Ishikawa (cell line): ENCODE data around the gene SEL1L3.

ENCODE experiments used
- CEBPB ChIP-seq: IDR thresholded peaks from 2 replicates; pipeline ENCODE4 v1.6.1; 2012
- CREB1 ChIP-seq: IDR thresholded peaks from 2 replicates; pipeline ENCODE4 v1.6.1; 2012; ENCODE audit warnings: low read depth
- EGR1 ChIP-seq: IDR thresholded peaks from 2 replicates; pipeline ENCODE4 v1.6.1; 2012
- EP300 ChIP-seq: IDR thresholded peaks from 2 replicates; pipeline ENCODE4 v1.6.1; 2012; ENCODE audit warnings: borderline replicate concordance
- FOXM1 ChIP-seq: IDR thresholded peaks from 2 replicates; pipeline ENCODE4 v1.6.1; 2012; ENCODE audit warnings: low read depth, borderline replicate concordance
- NFIC ChIP-seq: IDR thresholded peaks from 2 replicates; pipeline ENCODE4 v1.6.1; 2012
- RAD21 ChIP-seq: IDR thresholded peaks from 2 replicates; pipeline ENCODE4 v1.6.1; 2012; ENCODE audit warnings: low read depth
- REST ChIP-seq: IDR thresholded peaks from 2 replicates; pipeline ENCODE4 v1.6.1; 2012; ENCODE audit warnings: low read depth, mild to moderate bottlenecking
- TAF1 ChIP-seq: IDR thresholded peaks from 2 replicates; pipeline ENCODE4 v1.6.1; 2012; ENCODE audit warnings: low read depth, mild to moderate bottlenecking
- TCF12 ChIP-seq: IDR thresholded peaks from 2 replicates; pipeline ENCODE4 v1.6.1; 2012; ENCODE audit warnings: low read depth
- TEAD4 ChIP-seq: IDR thresholded peaks from 2 replicates; pipeline ENCODE4 v1.6.1; 2012
- USF1 ChIP-seq: IDR thresholded peaks from 2 replicates; pipeline ENCODE4 v1.6.1; 2012
- YY1 ChIP-seq: IDR thresholded peaks from 2 replicates; pipeline ENCODE4 v1.6.1; 2012; ENCODE audit warnings: low read depth
- ZBTB7A ChIP-seq: IDR thresholded peaks from 2 replicates; pipeline ENCODE4 v1.6.1; 2012; ENCODE audit warnings: low read depth
- TF ChIP-seq, protein P1 (sequence below): IDR thresholded peaks from 2 replicates; pipeline ENCODE4 v1.6.1; 2012

The SEL1L3 gene

GRCh38 chr4:25813448-25814106, 49.2 kb downstream of the SEL1L3 start:
- TF ChIP-seq EGR1 (no peak), TCF12 (no peak), YY1 (no peak)

- no peak for TF ChIP-seq TAF1
- TF ChIP-seq FOXM1 = no peak
- TF ChIP-seq TEAD4 = no peak
- no peak for TF ChIP-seq EP300
- no peak for TF ChIP-seq ZBTB7A
Observed at GRCh38 chr4:25811841-25812240, 50.9 kb downstream of the SEL1L3 start.

GRCh38 chr4:25811374-25811690, 51.5 kb downstream of the SEL1L3 start:
- TF ChIP-seq RAD21 (no peak), USF1 (no peak), EP300 (no peak), NFIC (no peak), TAF1 (no peak), CEBPB (no peak), EGR1 (no peak)

GRCh38 chr4:25810461-25811373, 52.1 kb downstream of the SEL1L3 start:
- no peak for TF ChIP-seq TAF1
- no peak for TF ChIP-seq EGR1

GRCh38 chr4:25809996-25810395, 52.8 kb downstream of the SEL1L3 start:
- no peak for TF ChIP-seq RAD21

DNA sequence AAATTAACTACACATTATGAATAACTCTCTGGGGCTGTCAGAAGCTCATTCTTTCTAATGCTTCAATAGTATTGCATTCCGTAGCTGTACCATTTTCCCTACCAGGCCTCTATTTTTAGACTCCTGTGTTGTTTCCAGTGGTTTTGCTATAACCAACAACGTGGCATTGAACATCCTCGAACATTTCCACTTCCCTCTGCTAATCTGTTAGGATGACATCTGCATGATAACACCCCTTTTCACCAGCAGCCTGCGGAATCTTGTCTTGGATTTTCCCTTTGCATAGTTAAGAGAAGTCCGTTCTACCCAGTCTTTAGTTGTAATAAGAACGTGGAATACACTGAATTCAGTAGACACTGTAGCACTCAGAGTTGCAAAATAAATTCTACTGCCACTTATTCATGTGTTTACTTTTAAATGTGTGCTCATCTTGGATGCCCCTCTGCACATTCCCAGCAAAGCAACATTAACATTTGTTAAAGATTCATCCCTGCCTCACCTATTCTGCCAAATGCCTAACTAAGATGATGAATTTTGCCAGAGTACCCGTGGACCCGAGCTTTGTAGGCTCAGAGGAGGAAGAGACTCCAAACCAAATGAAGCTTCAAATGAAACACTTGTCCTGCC, 55.6 kb downstream of the SEL1L3 start:
- TF ChIP-seq EP300 (no peak), RAD21 (no peak), USF1 (no peak), CREB1 (no peak), TCF12 (no peak), TEAD4 (no peak), NFIC (no peak), EGR1 (no peak), ZBTB7A (no peak), FOXM1 (no peak), YY1 (no peak), CEBPB (no peak), TAF1 (no peak), REST (no peak)
- TF ChIP-seq, protein P1, sequence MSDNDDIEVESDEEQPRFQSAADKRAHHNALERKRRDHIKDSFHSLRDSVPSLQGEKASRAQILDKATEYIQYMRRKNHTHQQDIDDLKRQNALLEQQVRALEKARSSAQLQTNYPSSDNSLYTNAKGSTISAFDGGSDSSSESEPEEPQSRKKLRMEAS = no peak

- TF ChIP-seq CREB1 (no peak), FOXM1 (no peak), USF1 (no peak), ZBTB7A (no peak), EGR1 (no peak), TEAD4 (no peak), RAD21 (no peak), NFIC (no peak), TCF12 (no peak), EP300 (no peak), YY1 (no peak), TAF1 (no peak), REST (no peak), CEBPB (no peak)
- TF ChIP-seq, protein P1 = no peak
Observed at GRCh38 chr4:25805255-25805860, 57.4 kb downstream of the SEL1L3 start.
